Right lobe of liver (tissue), 6 donors: ENCODE measurements around the gene JAZF1. TPM values are rescaled to one million over a fixed set of nuclear protein-coding genes. Genes with fewer than 3 reads are reported as not detected.
A peak's percentile ranks its signal among the peaks of the same experiment; 100 is the strongest.

ENCODE experiments used
- ATAC-seq, 4 donors: fragments of 200-7000 bp; cut with Tn5 transposase; one replicate each; pipeline ENCODE4 v1.9.1; 2020; ENCODE audit warnings: mild to moderate bottlenecking in 4 of 4, moderate library complexity in 4 of 4
- DNase-seq, 3 donors: peaks; one replicate each; pipeline ENCODE4 v3.0.0-alpha.2; 2020
- H3K27ac ChIP-seq, 3 donors: fragments of 200-600 bp; one replicate each; pipeline ENCODE4 v1.8.0; 2022
- H3K27me3 ChIP-seq, 2 donors: fragments of 200-600 bp; one replicate each; pipeline ENCODE4 v1.8.0; 2022
- H3K36me3 ChIP-seq, 4 donors: fragments of 200-600 bp; sonication (generic) in 1 of 4; one replicate each; pipeline versions ENCODE4 v1.5.1 to v1.8.0; 2017 to 2022; ENCODE audit warnings: control low read depth in 1 of 4
- H3K4me1 ChIP-seq, 4 donors: fragments of 200-600 bp; sonication (generic) in 1 of 4; one replicate each; pipeline versions ENCODE4 v1.5.1 to v1.8.0; 2017 to 2022; ENCODE audit warnings: control low read depth in 1 of 4
- H3K4me3 ChIP-seq, 3 donors: fragments of 200-600 bp; one replicate each; pipeline ENCODE4 v1.8.0; 2022
- H3K9me3 ChIP-seq, 4 donors: fragments of 200-600 bp; sonication (generic) in 1 of 4; one replicate each; pipeline versions ENCODE4 v1.5.1 to v1.8.0; 2017 to 2022; ENCODE audit warnings: control low read depth in 1 of 4
- POLR2A ChIP-seq: fragments of 450-650 bp; IDR thresholded peaks from one replicate; pipeline ENCODE4 v1.6.1; 2017; ENCODE audit warnings: antibody characterized with exemption, mild to moderate bottlenecking
- WGBS: methylation state at CpG from one replicate; pipeline ENCODE4 v1.1.6; 2018; ENCODE audit warnings: low coverage, low lambda C conversion rate; ENCODE audit not compliant: insufficient coverage; ENCODE audit errors: missing lambda C conversion rate; 5-methylcytosine and 5-hydroxymethylcytosine counted together
- intact Hi-C, 2 donors: fragments of 100-400 bp; cut with DNase I; formaldehyde crosslinking; loops; one replicate each; pipeline versions ENCODE4 v1.11.2 to v1.14.1; 2022
- total RNA-seq, 6 experiments: library from RNA; depleted of rRNA in 2 of 6; stranded (reverse); fragments of >200 nt in 2 of 6; fragmentation: NEBNext Ultra II Directional in 3 of 6; extraction: Animal tissue kit (Norgen Biotek cat#: 25700) in 3 of 6; gene quantifications; one replicate each; pipeline versions ENCODE4 v1.1.0 to v1.2.4, GENCODE V29; 2016 to 2023
- TF ChIP-seq, protein P1 (sequence below), 4 donors: fragments of 200-600 bp in 3 of 4; fragments of 450-650 bp in 1 of 4; IDR thresholded peaks; one replicate each; pipeline versions ENCODE4 v1.5.1 to v1.8.0; 2016 to 2022; ENCODE audit warnings: antibody characterized with exemption in 4 of 4, mild to moderate bottlenecking in 2 of 4
- donor health status: DM: no; HTN: yes; CAD: no.
- donor health status: DM: no; HTN: no; CAD: no.
- donor health status: DM: no; HTN: no; CAD: no.
- donor health status: DM: no; HTN: yes; CAD: no.
- donor health status: DM: no; HTN: yes; CAD: no.

JAZF1 gene
- total RNA-seq, 6 experiments from 2014 or later: 4.8 to 20.9 (median 6.9) TPM

GRCh38 chr7:28024786-28025334, 155.7 kb downstream of the JAZF1 start:
- H3K9me3 ChIP-seq: no peaks in the 10 kb centered on the region
- no peak overlapping the region for H3K27ac ChIP-seq
- no peaks in the 10 kb centered on the region for H3K4me1 ChIP-seq
- intact Hi-C loops: loop anchor here in 1 of 2 donors (10.0 kb wide), 1 partner anchor 820 kb away; the partner anchor contains the start of gene HOXA13
- peak in 2 of 4 donors; percentile 9 to 40 for ATAC-seq
- TF ChIP-seq POLR2A: no peak
- TF ChIP-seq, protein P1, sequence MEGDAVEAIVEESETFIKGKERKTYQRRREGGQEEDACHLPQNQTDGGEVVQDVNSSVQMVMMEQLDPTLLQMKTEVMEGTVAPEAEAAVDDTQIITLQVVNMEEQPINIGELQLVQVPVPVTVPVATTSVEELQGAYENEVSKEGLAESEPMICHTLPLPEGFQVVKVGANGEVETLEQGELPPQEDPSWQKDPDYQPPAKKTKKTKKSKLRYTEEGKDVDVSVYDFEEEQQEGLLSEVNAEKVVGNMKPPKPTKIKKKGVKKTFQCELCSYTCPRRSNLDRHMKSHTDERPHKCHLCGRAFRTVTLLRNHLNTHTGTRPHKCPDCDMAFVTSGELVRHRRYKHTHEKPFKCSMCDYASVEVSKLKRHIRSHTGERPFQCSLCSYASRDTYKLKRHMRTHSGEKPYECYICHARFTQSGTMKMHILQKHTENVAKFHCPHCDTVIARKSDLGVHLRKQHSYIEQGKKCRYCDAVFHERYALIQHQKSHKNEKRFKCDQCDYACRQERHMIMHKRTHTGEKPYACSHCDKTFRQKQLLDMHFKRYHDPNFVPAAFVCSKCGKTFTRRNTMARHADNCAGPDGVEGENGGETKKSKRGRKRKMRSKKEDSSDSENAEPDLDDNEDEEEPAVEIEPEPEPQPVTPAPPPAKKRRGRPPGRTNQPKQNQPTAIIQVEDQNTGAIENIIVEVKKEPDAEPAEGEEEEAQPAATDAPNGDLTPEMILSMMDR (IDR thresholded peaks at IDR 0.05): no peak
- WGBS: 87% methylated on average over 2 of the region's 2 CpGs
- H3K27me3 ChIP-seq: no peaks in the 10 kb centered on the region
- no peak overlapping the region for H3K4me3 ChIP-seq
- DNase-seq: no peak
- H3K36me3 ChIP-seq: no peaks in the 10 kb centered on the region

GRCh38 chr7:28020302-28020940, 160.2 kb downstream of the JAZF1 start:
- Histone ChIP-seq H3K27ac (no peak overlapping the region), H3K4me1 (no peaks in the 10 kb centered on the region), H3K27me3 (no peaks in the 10 kb centered on the region), H3K36me3 (no peaks in the 10 kb centered on the region), H3K9me3 (no peaks in the 10 kb centered on the region), H3K4me3 (no peak overlapping the region)
- TF ChIP-seq, protein P1 (IDR thresholded peaks at IDR 0.05): peak; percentile 82 to 90 (median 86)
- no peak for TF ChIP-seq POLR2A
- DNase-seq (peak; percentile 38 to 57 (median 55)), ATAC-seq (peak; percentile 97 to 99 (median 97))
- 14% methylated on average over 12 of the region's 12 CpGs for WGBS
- intact Hi-C loops: loop anchor here in 1 of 2 donors (10.0 kb wide), 1 partner anchor 816 kb away; the partner anchor contains the start of gene HOXA13

- DNase-seq: no peak
- Histone ChIP-seq H3K4me1 (no peaks in the 10 kb centered on the region), H3K9me3 (no peaks in the 10 kb centered on the region), H3K36me3 (no peaks in the 10 kb centered on the region), H3K27ac (no peak overlapping the region), H3K27me3 (no peaks in the 10 kb centered on the region), H3K4me3 (no peak overlapping the region)
- no peak for ATAC-seq
- no peak for TF ChIP-seq POLR2A
- TF ChIP-seq, protein P1 (IDR thresholded peaks at IDR 0.05): no peak
- 96% methylated on average over 7 of the region's 8 CpGs for WGBS
- intact Hi-C loops: no loop called here
Measured at GRCh38 chr7:28018856-28019465, 161.6 kb downstream of the JAZF1 start.

DNA sequence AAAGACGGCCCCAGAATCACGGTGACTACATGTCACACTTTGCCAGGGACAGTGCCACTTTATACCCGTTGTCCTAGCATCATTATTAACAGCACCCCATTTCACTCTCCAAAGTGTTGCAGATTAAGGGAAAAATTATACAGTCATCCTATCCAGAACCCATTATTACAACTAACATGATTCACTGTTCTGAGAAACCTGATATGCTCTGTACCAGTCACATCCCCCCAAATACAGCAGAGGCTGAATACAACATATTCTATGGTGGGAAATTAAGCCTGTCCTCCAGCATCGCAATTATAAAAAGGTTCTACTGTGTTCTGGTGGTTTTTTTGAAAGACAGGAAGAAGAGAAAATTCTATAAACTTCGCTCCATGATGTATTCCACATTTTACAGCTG, 162.1 kb downstream of the JAZF1 start:
- Histone ChIP-seq H3K27ac (no peak overlapping the region), H3K4me3 (no peak overlapping the region), H3K27me3 (no peaks in the 10 kb centered on the region), H3K36me3 (no peaks in the 10 kb centered on the region), H3K9me3 (no peaks in the 10 kb centered on the region), H3K4me1 (no peaks in the 10 kb centered on the region)
- intact Hi-C loops: no loop called here
- TF ChIP-seq, protein P1 (IDR thresholded peaks at IDR 0.05): no peak
- no peak for TF ChIP-seq POLR2A
- ATAC-seq: no peak
- 94% methylated on average over 5 of the region's 5 CpGs for WGBS
- DNase-seq: no peak
